ENCODE measurements around the gene IL25.

The IL25 gene

DNA sequence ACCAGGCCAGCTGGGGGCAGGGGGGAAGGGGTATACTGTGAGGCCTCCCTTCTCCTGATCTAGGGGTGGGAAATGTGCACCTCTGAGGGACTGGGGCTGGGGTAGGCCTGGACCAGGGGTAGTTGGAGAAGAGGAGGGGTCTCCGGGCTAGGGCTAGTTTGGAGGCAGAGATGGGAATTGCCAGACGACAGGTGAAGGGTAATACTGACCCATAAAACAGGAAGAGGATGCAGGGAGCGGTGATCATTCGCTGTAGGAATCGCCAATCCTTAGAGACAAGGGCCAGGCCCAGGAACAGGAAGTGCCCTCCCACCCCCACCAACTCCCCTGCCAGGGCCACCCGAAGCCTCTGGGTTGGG lies 24.3 kb upstream of the IL25 start:
- no peak overlapping the region for H3K4me3 ChIP-seq (ENCODE audit: low read length)
- TF ChIP-seq, protein P1, sequence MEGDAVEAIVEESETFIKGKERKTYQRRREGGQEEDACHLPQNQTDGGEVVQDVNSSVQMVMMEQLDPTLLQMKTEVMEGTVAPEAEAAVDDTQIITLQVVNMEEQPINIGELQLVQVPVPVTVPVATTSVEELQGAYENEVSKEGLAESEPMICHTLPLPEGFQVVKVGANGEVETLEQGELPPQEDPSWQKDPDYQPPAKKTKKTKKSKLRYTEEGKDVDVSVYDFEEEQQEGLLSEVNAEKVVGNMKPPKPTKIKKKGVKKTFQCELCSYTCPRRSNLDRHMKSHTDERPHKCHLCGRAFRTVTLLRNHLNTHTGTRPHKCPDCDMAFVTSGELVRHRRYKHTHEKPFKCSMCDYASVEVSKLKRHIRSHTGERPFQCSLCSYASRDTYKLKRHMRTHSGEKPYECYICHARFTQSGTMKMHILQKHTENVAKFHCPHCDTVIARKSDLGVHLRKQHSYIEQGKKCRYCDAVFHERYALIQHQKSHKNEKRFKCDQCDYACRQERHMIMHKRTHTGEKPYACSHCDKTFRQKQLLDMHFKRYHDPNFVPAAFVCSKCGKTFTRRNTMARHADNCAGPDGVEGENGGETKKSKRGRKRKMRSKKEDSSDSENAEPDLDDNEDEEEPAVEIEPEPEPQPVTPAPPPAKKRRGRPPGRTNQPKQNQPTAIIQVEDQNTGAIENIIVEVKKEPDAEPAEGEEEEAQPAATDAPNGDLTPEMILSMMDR (IDR thresholded peaks at IDR 0.05; ENCODE audit: insufficient read depth, low read depth, low read length, missing control alignments), result no peak
- DNase-seq (ENCODE audit: low read depth), result no peak

DNA sequence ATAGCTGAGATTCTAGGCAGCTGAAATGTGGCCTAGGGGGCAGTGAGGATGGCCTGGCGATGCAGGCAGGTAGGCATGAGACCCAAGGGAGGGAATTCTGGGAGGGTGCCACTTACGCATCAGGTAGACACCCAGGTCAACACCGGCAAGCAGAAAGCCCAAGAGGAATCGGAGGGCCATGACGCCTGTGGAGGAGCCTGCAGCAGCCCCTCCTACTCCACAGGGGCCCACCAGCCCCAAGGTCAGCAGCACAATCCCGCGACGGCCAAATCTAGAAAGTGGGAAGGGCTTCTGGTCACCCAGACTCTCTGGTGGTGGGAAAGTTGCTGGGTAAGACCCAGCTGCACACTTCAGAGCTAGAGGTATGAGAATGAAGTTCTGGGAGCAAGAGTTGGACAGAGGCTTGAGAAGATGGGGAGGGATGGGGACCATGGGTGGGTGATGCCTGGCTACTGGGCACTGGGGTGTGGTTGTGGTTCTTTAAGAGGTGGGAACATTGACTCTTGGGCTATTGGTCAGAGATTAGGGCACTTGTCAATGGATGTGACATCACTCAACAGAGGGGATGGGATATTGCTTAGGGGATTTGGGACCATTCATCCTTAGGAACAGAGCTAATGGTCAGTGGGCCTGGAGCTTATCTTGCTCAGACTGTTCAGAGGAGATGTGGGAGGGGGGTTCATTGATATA lies 23.3 kb upstream of the IL25 start:
- TF ChIP-seq, protein P1 (IDR thresholded peaks at IDR 0.05; ENCODE audit: insufficient read depth, low read depth, low read length, missing control alignments), result no peak
- DNase-seq (ENCODE audit: low read depth), result no peak
- no peak overlapping the region for H3K4me3 ChIP-seq (ENCODE audit: low read length)

DNA sequence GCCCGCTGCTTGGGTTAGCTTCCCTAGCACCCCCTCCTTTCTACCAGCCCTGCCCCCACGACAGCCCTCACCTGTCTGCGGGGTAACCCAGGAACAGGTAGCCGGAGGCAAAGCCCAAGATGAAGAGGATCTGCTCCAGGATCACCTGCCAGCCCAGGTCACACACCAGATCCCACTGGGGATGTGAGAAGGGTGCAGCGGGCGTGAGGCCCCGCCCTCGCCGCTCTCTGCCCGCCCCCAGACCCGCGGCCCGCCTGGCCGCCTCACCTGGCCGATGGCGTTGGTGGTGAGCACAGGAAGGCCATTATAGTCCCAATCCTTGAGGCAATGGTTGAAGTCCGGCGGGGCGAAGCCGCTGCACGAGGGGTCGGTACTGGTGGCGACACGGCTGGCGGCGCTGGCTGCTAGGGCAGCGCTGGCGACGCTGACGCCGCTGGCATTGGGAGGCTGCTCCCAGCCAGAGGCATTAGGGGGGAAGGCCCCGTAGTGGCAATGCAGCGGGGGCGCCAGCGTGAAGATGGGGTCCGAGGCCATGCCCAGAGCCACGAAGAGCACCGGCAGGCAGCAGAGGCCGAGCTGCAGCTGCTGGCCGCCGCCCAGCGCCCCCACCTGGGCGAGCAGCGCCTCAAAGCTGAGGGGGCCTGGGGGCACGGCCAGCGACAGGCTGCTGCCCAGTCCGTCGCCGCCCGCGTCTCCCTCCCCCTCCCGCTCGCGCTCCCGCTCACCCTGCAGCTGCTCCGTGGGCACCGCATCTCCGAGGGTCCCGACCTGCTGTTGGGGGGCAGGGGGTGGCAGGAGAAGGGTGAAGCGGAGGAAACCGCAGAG lies 20.7 kb upstream of the IL25 start:
- H3K4me3 ChIP-seq (ENCODE audit: low read length), result peak overlapping the region; percentile 48
- TF ChIP-seq, protein P1 (IDR thresholded peaks at IDR 0.05; ENCODE audit: insufficient read depth, low read depth, low read length, missing control alignments), result no peak
- no peak for DNase-seq (ENCODE audit: low read depth)

DNA sequence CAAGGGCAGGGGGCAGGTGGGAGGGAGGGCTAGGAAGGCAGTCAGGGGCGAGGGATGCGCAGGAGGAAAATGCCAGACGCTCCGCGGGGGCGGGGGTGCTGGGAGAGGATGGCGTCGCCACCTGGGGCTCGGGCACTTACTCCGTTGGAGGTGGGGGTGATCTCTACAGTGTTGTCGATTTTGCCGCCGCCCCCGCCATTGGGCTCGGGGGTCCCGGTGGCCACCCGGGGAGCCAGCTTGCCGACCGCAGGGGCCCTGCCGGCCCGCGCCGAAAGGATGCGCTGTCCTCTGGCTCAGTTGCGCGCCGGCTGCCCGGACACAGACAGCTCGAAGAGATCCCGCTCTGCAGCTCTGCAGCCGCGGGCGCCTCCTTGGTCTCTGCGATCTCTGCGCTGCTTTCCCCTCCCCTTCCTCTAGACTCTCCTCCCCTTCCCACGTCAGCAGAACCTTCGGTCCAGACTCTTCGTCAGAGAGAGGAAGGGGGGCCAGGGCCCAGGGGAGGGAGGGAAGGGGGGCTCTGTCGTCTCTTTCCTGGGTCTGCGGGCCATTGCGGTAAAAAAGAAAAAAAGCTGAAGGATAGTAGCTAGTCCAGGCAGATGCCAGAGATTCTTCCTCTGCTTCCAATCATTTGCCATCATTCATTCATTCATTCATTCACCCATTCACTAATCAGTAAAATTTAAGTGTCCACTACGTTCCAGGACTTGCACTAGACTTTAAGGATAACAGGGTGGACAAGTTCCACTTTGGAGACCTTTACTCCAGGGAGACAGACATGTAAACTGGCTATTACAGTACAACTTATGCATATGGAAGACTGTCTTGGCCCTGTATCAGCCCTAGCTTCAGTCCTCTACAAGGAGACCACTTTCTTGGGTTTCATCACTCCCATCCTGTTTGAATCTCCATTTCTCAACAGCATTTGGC lies 19.8 kb upstream of the IL25 start, which contains the start of gene SLC22A17:
SLC22A17 (minus strand) TSS at position 382 of the 927 bp plus-strand sequence.
- peak; percentile 74 for DNase-seq (ENCODE audit: low read depth)
- TF ChIP-seq, protein P1 (IDR thresholded peaks at IDR 0.05; ENCODE audit: insufficient read depth, low read depth, low read length, missing control alignments), result no peak
- H3K4me3 ChIP-seq (ENCODE audit: low read length), result peak within 1 kb of the TSS; percentile 48

DNA sequence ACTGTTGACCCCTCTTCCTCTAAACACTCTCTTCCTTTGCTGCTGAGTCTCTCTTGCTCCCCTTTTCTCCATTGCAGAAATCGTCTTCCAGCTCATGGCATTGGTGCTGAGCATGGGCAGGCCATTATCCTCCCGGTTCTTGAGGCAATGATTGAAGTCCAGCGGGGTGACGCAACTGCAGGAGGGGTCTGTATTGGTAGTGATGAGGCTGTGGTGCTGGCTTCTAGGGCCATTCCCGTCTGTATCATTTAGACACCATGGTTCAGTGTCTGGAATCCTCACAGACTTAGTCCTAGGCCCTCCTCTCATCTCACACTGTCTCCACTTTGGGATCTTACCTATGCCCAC lies 19.2 kb upstream of the IL25 start:
- TF ChIP-seq, protein P1 (IDR thresholded peaks at IDR 0.05; ENCODE audit: insufficient read depth, low read depth, low read length, missing control alignments), result no peak

DNA sequence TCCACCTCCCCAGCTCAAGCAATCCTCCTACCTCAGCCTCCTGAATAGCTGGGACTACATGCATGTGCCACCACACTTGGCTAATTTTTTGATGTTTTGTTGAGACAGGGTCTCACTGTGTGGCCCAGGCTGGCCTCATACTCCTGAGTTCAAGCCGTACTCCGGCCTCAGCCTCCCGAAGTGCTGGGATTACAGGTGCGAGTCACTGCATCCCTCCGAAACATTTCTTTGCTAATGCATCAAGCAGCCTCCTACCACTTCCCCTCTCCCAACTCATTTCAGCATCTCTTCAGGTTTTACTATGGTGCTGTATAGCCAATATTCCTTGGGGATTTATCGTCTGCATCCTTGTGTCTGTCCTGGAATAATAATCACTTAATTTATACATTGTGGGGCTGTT lies 17.6 kb upstream of the IL25 start:
- TF ChIP-seq, protein P1 (IDR thresholded peaks at IDR 0.05; ENCODE audit: insufficient read depth, low read depth, low read length, missing control alignments), result no peak
- no peak overlapping the region for H3K4me3 ChIP-seq (ENCODE audit: low read length)
- no peak for DNase-seq (ENCODE audit: low read depth)

More for the DNA sequence above, 19.2 kb upstream of the IL25 start:
- DNase-seq (ENCODE audit: low read depth), result no peak
- H3K4me3 ChIP-seq (ENCODE audit: low read length), result no peak overlapping the region
